ENCODE measurements around the gene CADM1. TPM values are rescaled to one million over a fixed set of nuclear protein-coding genes. Genes with fewer than 3 reads are reported as not detected.

Gene CADM1
- total RNA-seq, 2 experiments from 2014 or later, result 0.47 to 0.63 TPM

- no peak for ATAC-seq
- CTCF ChIA-PET, result no interaction called here
Measured at GRCh38 chr11:115454525-115454924, 49.7 kb downstream of the CADM1 start.

GRCh38 chr11:115453693-115454490, 50.3 kb downstream of the CADM1 start:
- DNase-seq (no peak), ATAC-seq (no peak)
- Mint-ChIP-seq H3K36me3 (ENCODE audit: low read depth) (no peaks in the 10 kb centered on the region), H3K4me3 (no peak overlapping the region), H3K27ac (no peak overlapping the region), H3K27me3 (peaks cover 3% of the 10 kb centered on the region), H3K9me3 (peaks cover 3% of the 10 kb centered on the region), H3K4me1 (ENCODE audit: low read depth) (no peaks in the 10 kb centered on the region)
- ChIA-PET POLR2A (no interaction called here), CTCF (no interaction called here)
- no peak for TF ChIP-seq CTCF (IDR thresholded peaks at IDR 0.05)
- intact Hi-C loops (cut with micrococcal nuclease), result no loop called here

More at GRCh38 chr11:115454525-115454924, 49.7 kb downstream of the CADM1 start:
- H3K27me3 Mint-ChIP-seq, result peaks cover 3% of the 10 kb centered on the region
- H3K36me3 Mint-ChIP-seq (ENCODE audit: low read depth), result no peaks in the 10 kb centered on the region
- POLR2A ChIA-PET, result no interaction called here
- no peaks in the 10 kb centered on the region for H3K4me1 Mint-ChIP-seq (ENCODE audit: low read depth)
- no peak overlapping the region for H3K4me3 Mint-ChIP-seq
- no peaks in the 10 kb centered on the region for H3K9me3 Mint-ChIP-seq
- DNase-seq, result no peak
- no peak for TF ChIP-seq CTCF (IDR thresholded peaks at IDR 0.05)
- intact Hi-C loops (cut with micrococcal nuclease), result no loop called here
- no peak overlapping the region for H3K27ac Mint-ChIP-seq

GRCh38 chr11:115452241-115452640, 52.0 kb downstream of the CADM1 start:
- Mint-ChIP-seq H3K4me1 (ENCODE audit: low read depth) (no peaks in the 10 kb centered on the region), H3K27me3 (peaks cover 3% of the 10 kb centered on the region), H3K36me3 (ENCODE audit: low read depth) (no peaks in the 10 kb centered on the region), H3K4me3 (no peak overlapping the region), H3K27ac (no peak overlapping the region), H3K9me3 (peaks cover 11% of the 10 kb centered on the region)
- no peak for DNase-seq
- ChIA-PET CTCF (no interaction called here), POLR2A (no interaction called here)
- no peak for ATAC-seq
- TF ChIP-seq CTCF (IDR thresholded peaks at IDR 0.05), result no peak
- intact Hi-C loops (cut with micrococcal nuclease), result no loop called here

- ATAC-seq, result no peak
Measured at GRCh38 chr11:115450519-115450918, 53.7 kb downstream of the CADM1 start.

More at GRCh38 chr11:115450519-115450918, 53.7 kb downstream of the CADM1 start:
- Mint-ChIP-seq H3K4me3 (no peak overlapping the region), H3K36me3 (ENCODE audit: low read depth) (no peaks in the 10 kb centered on the region), H3K4me1 (ENCODE audit: low read depth) (no peaks in the 10 kb centered on the region), H3K27me3 (peaks cover 3% of the 10 kb centered on the region), H3K27ac (no peak overlapping the region), H3K9me3 (peaks cover 20% of the 10 kb centered on the region)
- POLR2A ChIA-PET, result no interaction called here
- no peak for DNase-seq
- CTCF ChIA-PET, result no interaction called here
- no peak for TF ChIP-seq CTCF (IDR thresholded peaks at IDR 0.05)
- intact Hi-C loops (cut with micrococcal nuclease), result no loop called here
